GM23248 (cell line): ENCODE measurements around the gene LRRC55.

Source experiments
- EZH2 ChIP-seq: fragments of 200-600 bp; sonication (generic); IDR thresholded peaks from 2 replicates; pipeline ENCODE4 v1.6.1; 2018; ENCODE audit warnings: antibody characterized with exemption, mild to moderate bottlenecking; ENCODE audit not compliant: insufficient read depth, poor library complexity, severe bottlenecking
- EZH2phosphoT487 ChIP-seq: fragments of 200-600 bp; sonication (generic); IDR thresholded peaks from 2 replicates; pipeline ENCODE4 v1.6.1; 2018; ENCODE audit warnings: antibody characterized with exemption, moderate library complexity, mild to moderate bottlenecking, low read depth; ENCODE audit not compliant: insufficient read depth

- TF ChIP-seq EZH2: no peak
- TF ChIP-seq EZH2phosphoT487: no peak
Measured at GRCh38 chr11:57146301-57146700, 35.5 kb upstream of the LRRC55 start.
